OCI-LY7 (cell line): ENCODE results near the gene NPB. TPM values are rescaled to one million over a fixed set of nuclear protein-coding genes. Genes with fewer than 3 reads are reported as not detected.
"Not testable (repeated sequence)": the region's sequence is repeated elsewhere in the genome, so short reads cannot be mapped to it uniquely, and the experiment has no call there.

Experiments
- BruUV-seq: library from RNA; stranded (reverse); fragments of 400-500 nt; replicated peaks from 2 replicates; lab custom pipeline; 2021; lab: Mats Ljungman, UMichigan
- CTCF ChIA-PET: fragments of 300-600 bp; sonication (Branson Sonifier 250); formaldehyde crosslinking; loops from one replicate; lab custom pipeline; 2022; ENCODE audit warnings: antibody characterized with exemption; ENCODE audit not compliant: unreplicated experiment; lab: Charles Lee
- POLR2A ChIA-PET: fragments of 300-600 bp; sonication (Branson Sonifier 250); formaldehyde crosslinking; loops from one replicate; lab custom pipeline; 2022; ENCODE audit warnings: antibody characterized with exemption; lab: Charles Lee
- DNase-seq: peaks from one replicate; pipeline ENCODE4 v3.0.0-alpha.2; 2015; ENCODE audit warnings: low spot score
- H2AFZ ChIP-seq: fragments of 200-600 bp; sonication (generic), shearing (Covaris generic); 2 replicates; pipeline ENCODE4 v1.6.1; 2014; ENCODE audit warnings: mild to moderate bottlenecking, antibody characterized with exemption, low read length, moderate library complexity
- H3K27ac ChIP-seq: fragments of 200-600 bp; sonication (generic); 2 replicates; pipeline ENCODE4 v1.5.1; 2014; ENCODE audit warnings: mixed run types, low read depth, mild to moderate bottlenecking, moderate library complexity, low read length, inconsistent platforms; ENCODE audit not compliant: poor library complexity, severe bottlenecking
- H3K36me3 ChIP-seq: fragments of 200-600 bp; sonication (generic); 2 replicates; pipeline ENCODE4 v1.6.1; 2014; ENCODE audit warnings: mild to moderate bottlenecking, antibody characterized with exemption, low read length, moderate library complexity, mixed read lengths; ENCODE audit not compliant: insufficient read depth
- H3K4me1 ChIP-seq: fragments of 200-600 bp; sonication (generic); 2 replicates; pipeline ENCODE4 v1.5.1; 2014; ENCODE audit warnings: mild to moderate bottlenecking, low read length; ENCODE audit not compliant: insufficient read depth, poor library complexity, severe bottlenecking
- H3K4me2 ChIP-seq: fragments of 200-600 bp; sonication (generic); 2 replicates; pipeline ENCODE4 v1.6.1; 2014; ENCODE audit warnings: mild to moderate bottlenecking, low read length
- H3K4me3 ChIP-seq: fragments of 200-600 bp; sonication (generic); 2 replicates; pipeline ENCODE4 v1.5.1; 2014; ENCODE audit warnings: mild to moderate bottlenecking, low read depth, low read length; ENCODE audit not compliant: poor library complexity, severe bottlenecking
- H3K79me2 ChIP-seq: fragments of 200-600 bp; sonication (generic); 2 replicates; pipeline ENCODE4 v1.6.1; 2016; ENCODE audit warnings: low read depth, mild to moderate bottlenecking, low read length, moderate library complexity, mixed read lengths; ENCODE audit not compliant: insufficient read depth
- H3K9me2 ChIP-seq: fragments of 200-600 bp; sonication (generic); 2 replicates; pipeline ENCODE4 v1.6.1; 2016; ENCODE audit warnings: mild to moderate bottlenecking, low read length, mixed read lengths; ENCODE audit not compliant: insufficient read depth
- H3K9me3 ChIP-seq: fragments of 200-600 bp; sonication (generic); 2 replicates; pipeline ENCODE4 v1.6.1; 2014; ENCODE audit warnings: mild to moderate bottlenecking, mixed run types, low read length, mixed read lengths
- H4K20me1 ChIP-seq: fragments of 200-600 bp; sonication (generic); 2 replicates; pipeline ENCODE4 v1.6.1; 2014; ENCODE audit warnings: mild to moderate bottlenecking, antibody characterized with exemption, low read length, moderate library complexity, mixed read lengths; ENCODE audit not compliant: insufficient read depth
- CTCF ChIP-seq: fragments of 200-600 bp; sonication (generic); conservative IDR thresholded peaks from 2 replicates; pipeline ENCODE4 v1.5.1; 2014; ENCODE audit warnings: mild to moderate bottlenecking, antibody characterized with exemption, low read length, moderate library complexity, mixed read lengths
- EZH2phosphoT487 ChIP-seq: fragments of 200-600 bp; sonication (generic); IDR thresholded peaks from 2 replicates; pipeline ENCODE4 v1.6.1; 2018; ENCODE audit warnings: low read depth, borderline replicate concordance, mild to moderate bottlenecking, mixed run types, antibody characterized with exemption, low read length, moderate library complexity, mixed read lengths
- intact Hi-C: fragments of 100-400 bp; cut with micrococcal nuclease; formaldehyde crosslinking; loops from one replicate; pipeline ENCODE4 v1.10.0; 2022; ENCODE audit not compliant: unreplicated experiment
- total RNA-seq, 2 experiments: library from RNA; depleted of rRNA in 1 of 2; stranded (reverse); fragments of >200 nt in 1 of 2; shearing (Covaris generic) in 1 of 2; gene quantifications; 2 replicates each; pipeline ENCODE4 v1.2.3, GENCODE V29; 2014 to 2022

Gene NPB
- total RNA-seq, 2 experiments from 2014 or later: 2.8 to 3.2 TPM

- Histone ChIP-seq H3K27ac (no peak overlapping the region), H3K9me3 (no peaks in the 10 kb centered on the region), H3K4me1 (peaks cover 29% of the 10 kb centered on the region), H3K4me2 (peak overlapping the region; percentile 93), H3K9me2 (no peaks in the 10 kb centered on the region), H3K36me3 (peaks cover 64% of the 10 kb centered on the region), H3K79me2 (peaks cover 13% of the 10 kb centered on the region), H3K4me3 (peak overlapping the region; percentile 92), H2AFZ (no peak overlapping the region), H4K20me1 (peaks cover 8% of the 10 kb centered on the region)
- ChIA-PET POLR2A (interaction anchor here (1.0 to 1.6 kb wide), 4 partner anchors 9 to 47 kb away, joined by 4 to 8 read pairs (median 5); partner anchors contain the start of gene MAFG), CTCF (no interaction called here)
- intact Hi-C loops: no loop called here
- TF ChIP-seq EZH2phosphoT487 (no peak), CTCF (no peak)
- no TSS peak for BruUV-seq
- no peak for DNase-seq
Observed at GRCh38 chr17:81916234-81917001, 14.4 kb downstream of the NPB start.

- Histone ChIP-seq H3K9me3 (no peaks in the 10 kb centered on the region), H3K36me3 (peaks cover 62% of the 10 kb centered on the region), H3K27ac (peak within 1 kb of the TSS; percentile 26), H3K79me2 (peaks cover 13% of the 10 kb centered on the region), H3K4me2 (peak within 1 kb of the TSS; percentile 93), H3K4me3 (peak within 1 kb of the TSS; percentile 92), H3K4me1 (peaks cover 23% of the 10 kb centered on the region), H3K9me2 (no peaks in the 10 kb centered on the region), H4K20me1 (peaks cover 8% of the 10 kb centered on the region), H2AFZ (no peak within 1 kb of the TSS)
- DNase-seq: peak; percentile 94
- CTCF ChIA-PET: interaction anchor here (0.5 kb wide), 1 partner anchor 113 kb away, joined by 3 read pairs; no protein-coding TSS in a partner anchor
- intact Hi-C loops: no loop called here
- no TSS peak for BruUV-seq
- POLR2A ChIA-PET: interaction anchor here (1.0 to 1.6 kb wide), 5 partner anchors 8 to 48 kb away, joined by 3 to 13 read pairs (median 5); partner anchors contain the start of gene MAFG
- TF ChIP-seq CTCF: 0 out of 2 replicates have a peak, but pooled peaks have one; percentile 15
- no peak for TF ChIP-seq EZH2phosphoT487
Observed at GRCh38 chr17:81917565-81918332, 15.7 kb downstream of the NPB start, which contains the start of gene SIRT7. Gene SIRT7 (minus strand): TSS chr17:81918176. CDS start chr17:81918131, 45 bp downstream.

GRCh38 chr17:81918333-81918669 is 16.3 kb downstream of the NPB start:
- Histone ChIP-seq H3K79me2 (peaks cover 13% of the 10 kb centered on the region), H3K4me2 (peak overlapping the region; percentile 74), H3K4me1 (peaks cover 23% of the 10 kb centered on the region), H3K36me3 (peaks cover 58% of the 10 kb centered on the region), H3K4me3 (peak overlapping the region; percentile 92)
- H4K20me1 ChIP-seq, H3K9me2 ChIP-seq, H3K9me3 ChIP-seq, CTCF ChIA-PET, DNase-seq, BruUV-seq, H2AFZ ChIP-seq, H3K27ac ChIP-seq, intact Hi-C loops: not testable (repeated sequence)
- POLR2A ChIA-PET: interaction anchor here (1.1 kb wide), 1 partner anchor 11 kb away, joined by 3 read pairs; no protein-coding TSS in a partner anchor
